OCI-LY3 (cell line): ENCODE data around the gene DIP2C.

Source experiments
- H2AFZ ChIP-seq: fragments of 200-600, 300-600 bp; shearing (Covaris generic); 2 replicates; pipeline ENCODE4 v1.6.0; 2014; ENCODE audit warnings: antibody characterized with exemption, low read depth, low read length
- H3K27ac ChIP-seq: fragments of 200-600, 300-600 bp; sonication (generic); 2 replicates; pipeline ENCODE4 v1.5.1; 2014; ENCODE audit warnings: mild to moderate bottlenecking, low read length, moderate library complexity, mixed read lengths
- H3K27me3 ChIP-seq: fragments of 200-600, 300-600 bp; sonication (generic); 2 replicates; pipeline ENCODE4 v1.6.1; 2014; ENCODE audit warnings: low read depth, low read length, mixed read lengths
- H3K36me3 ChIP-seq: fragments of 200-600, 300-600 bp; sonication (generic); replicated peaks from 2 replicates; pipeline ENCODE3; 2014; ENCODE audit warnings: low read depth, low read length, mixed read lengths
- H3K4me1 ChIP-seq: fragments of 300-600, 200-600 bp; sonication (generic); 2 replicates; pipeline ENCODE4 v1.6.1; 2014; ENCODE audit warnings: low read length, mixed read lengths
- H3K4me2 ChIP-seq: fragments of 200-600, 300-600 bp; sonication (generic); 2 replicates; pipeline ENCODE4 v1.6.1; 2014; ENCODE audit warnings: low read length, mixed read lengths
- H3K4me3 ChIP-seq: fragments of 300-600, 200-600 bp; sonication (generic); 2 replicates; pipeline ENCODE4 v1.5.1; 2014; ENCODE audit warnings: antibody characterized with exemption, mild to moderate bottlenecking, low read length, moderate library complexity
- H3K79me2 ChIP-seq: fragments of 300-600, 200-600 bp; shearing (Covaris generic); 2 replicates; pipeline ENCODE4 v1.6.1; 2014; ENCODE audit warnings: mild to moderate bottlenecking, low read length, mixed read lengths
- H3K9ac ChIP-seq: fragments of 300-600, 200-600 bp; shearing (Covaris generic); 2 replicates; pipeline ENCODE4 v1.6.0; 2014; ENCODE audit warnings: mild to moderate bottlenecking, low read length, moderate library complexity
- H3K9me3 ChIP-seq: fragments of 200-600, 300-600 bp; shearing (Covaris generic); 2 replicates; pipeline ENCODE4 v1.6.1; 2014; ENCODE audit warnings: low read length, mixed read lengths; ENCODE audit not compliant: insufficient read depth
- H4K20me1 ChIP-seq: fragments of 200-600, 300-600 bp; sonication (generic); 2 replicates; pipeline ENCODE4 v1.6.1; 2016; ENCODE audit warnings: low read length, mixed read lengths; ENCODE audit not compliant: insufficient read depth
- CTCF ChIP-seq: fragments of 200-600, 300-600 bp; sonication (generic); IDR thresholded peaks from 2 replicates; pipeline ENCODE4 v1.5.1; 2014; ENCODE audit warnings: antibody characterized with exemption, low read length, low read depth
- EZH2phosphoT487 ChIP-seq: fragments of 200-600 bp; shearing (Covaris generic); IDR thresholded peaks from 2 replicates; pipeline ENCODE4 v1.6.1; 2018; ENCODE audit warnings: antibody characterized with exemption, mixed run types, low read depth

DIP2C gene

GRCh38 chr10:641149-642010, 48.1 kb downstream of the DIP2C start:
- H4K20me1 ChIP-seq, result no peaks in the 10 kb centered on the region
- H3K9me3 ChIP-seq, result no peaks in the 10 kb centered on the region
- H3K4me1 ChIP-seq, result no peaks in the 10 kb centered on the region
- no peak overlapping the region for H3K27ac ChIP-seq
- no peak overlapping the region for H2AFZ ChIP-seq
- no peaks in the 10 kb centered on the region for H3K79me2 ChIP-seq
- no peaks in the 10 kb centered on the region for H3K27me3 ChIP-seq
- H3K36me3 ChIP-seq, result no peaks in the 10 kb centered on the region
- H3K4me2 ChIP-seq, result no peak overlapping the region
- TF ChIP-seq EZH2phosphoT487, result no peak
- TF ChIP-seq CTCF, result no peak
- H3K9ac ChIP-seq, result no peak overlapping the region
- H3K4me3 ChIP-seq, result no peak overlapping the region

- no peak for TF ChIP-seq EZH2phosphoT487
- no peak for TF ChIP-seq CTCF
- Histone ChIP-seq H2AFZ (no peak overlapping the region), H3K9me3 (no peaks in the 10 kb centered on the region), H3K27me3 (no peaks in the 10 kb centered on the region), H4K20me1 (no peaks in the 10 kb centered on the region), H3K4me1 (no peaks in the 10 kb centered on the region), H3K27ac (no peak overlapping the region), H3K79me2 (no peaks in the 10 kb centered on the region), H3K4me2 (no peak overlapping the region), H3K9ac (no peak overlapping the region), H3K36me3 (no peaks in the 10 kb centered on the region), H3K4me3 (no peak overlapping the region)
These were observed 48.8 kb downstream of the DIP2C start for GRCh38 chr10:640673-641045.

- no peaks in the 10 kb centered on the region for H4K20me1 ChIP-seq
- no peak for TF ChIP-seq EZH2phosphoT487
- no peak for TF ChIP-seq CTCF
- no peak overlapping the region for H3K4me3 ChIP-seq
- no peak overlapping the region for H3K9ac ChIP-seq
- no peaks in the 10 kb centered on the region for H3K79me2 ChIP-seq
- no peak overlapping the region for H2AFZ ChIP-seq
- H3K4me2 ChIP-seq, result no peak overlapping the region
- no peaks in the 10 kb centered on the region for H3K27me3 ChIP-seq
- H3K9me3 ChIP-seq, result no peaks in the 10 kb centered on the region
- no peak overlapping the region for H3K27ac ChIP-seq
- no peaks in the 10 kb centered on the region for H3K4me1 ChIP-seq
- no peaks in the 10 kb centered on the region for H3K36me3 ChIP-seq
These were observed 49.5 kb downstream of the DIP2C start for GRCh38 chr10:639751-640672.

GRCh38 chr10:639001-639750, 50.3 kb downstream of the DIP2C start:
- Histone ChIP-seq H3K4me3 (no peak overlapping the region), H3K36me3 (no peaks in the 10 kb centered on the region), H3K9ac (no peak overlapping the region), H3K4me1 (no peaks in the 10 kb centered on the region), H3K9me3 (no peaks in the 10 kb centered on the region), H2AFZ (no peak overlapping the region), H4K20me1 (no peaks in the 10 kb centered on the region), H3K79me2 (no peaks in the 10 kb centered on the region), H3K27ac (no peak overlapping the region), H3K27me3 (no peaks in the 10 kb centered on the region), H3K4me2 (no peak overlapping the region)
- TF ChIP-seq EZH2phosphoT487, result no peak
- no peak for TF ChIP-seq CTCF
